Myocyte (in vitro differentiated cells): Measurements from ENCODE around the gene NSD1. TPM values are rescaled to one million over a fixed set of nuclear protein-coding genes. Genes with fewer than 3 reads are reported as not detected.
"Not testable (repeated sequence)": the region's sequence is repeated elsewhere in the genome, so short reads cannot be mapped to it uniquely, and the experiment has no call there.

Experiments used
- DNase-seq: peaks from one replicate; pipeline ENCODE4 v3.0.0-alpha.2; 2012; ENCODE audit warnings: low read depth
- total RNA-seq: library from RNA; depleted of rRNA; stranded (reverse); fragments of >200 nt; gene quantifications from 2 replicates; pipeline ENCODE4 v1.2.3, GENCODE V29; 2014

NSD1 gene
- total RNA-seq, 1 donor from 2014 or later = 37.0 TPM

DNA sequence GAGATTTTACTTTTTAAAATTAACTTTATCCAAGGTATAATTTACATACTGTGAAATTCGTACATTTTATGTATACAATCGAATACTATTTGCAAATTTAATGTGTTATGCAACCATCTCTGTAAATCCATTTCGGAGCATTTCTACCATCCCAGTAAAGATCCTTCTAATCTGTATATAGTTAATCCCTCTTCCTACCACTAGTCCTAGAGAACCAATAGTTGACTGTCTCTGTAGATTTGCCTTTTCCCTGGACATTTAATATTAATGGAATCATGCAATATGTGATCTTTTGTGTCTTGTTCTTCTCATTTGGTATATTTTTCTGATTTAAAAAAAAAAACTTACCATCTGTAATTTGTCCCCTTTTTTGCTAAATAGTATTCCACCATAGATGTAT is 95.2 kb downstream of the NSD1 start:
- DNase-seq = no peak

DNA sequence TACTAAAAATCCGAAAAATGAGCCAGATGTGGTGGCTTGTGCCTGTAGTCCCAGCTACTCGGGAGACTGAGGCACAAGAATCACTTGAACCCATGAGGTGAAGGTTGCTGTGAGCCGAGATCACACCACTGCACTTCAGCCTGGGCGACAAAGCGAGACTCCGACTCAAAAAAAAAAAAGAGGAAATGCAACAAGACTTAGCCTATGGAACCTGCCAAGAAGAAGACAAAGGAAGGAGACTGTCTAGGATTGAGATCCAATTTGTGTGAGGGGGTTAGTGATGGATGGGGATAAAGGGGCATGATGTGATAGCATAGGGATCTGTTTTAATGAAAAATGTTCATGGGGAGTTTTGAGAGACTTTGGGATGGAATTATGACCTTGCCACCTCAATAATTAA is 97.1 kb downstream of the NSD1 start:
- no peak for DNase-seq

DNA sequence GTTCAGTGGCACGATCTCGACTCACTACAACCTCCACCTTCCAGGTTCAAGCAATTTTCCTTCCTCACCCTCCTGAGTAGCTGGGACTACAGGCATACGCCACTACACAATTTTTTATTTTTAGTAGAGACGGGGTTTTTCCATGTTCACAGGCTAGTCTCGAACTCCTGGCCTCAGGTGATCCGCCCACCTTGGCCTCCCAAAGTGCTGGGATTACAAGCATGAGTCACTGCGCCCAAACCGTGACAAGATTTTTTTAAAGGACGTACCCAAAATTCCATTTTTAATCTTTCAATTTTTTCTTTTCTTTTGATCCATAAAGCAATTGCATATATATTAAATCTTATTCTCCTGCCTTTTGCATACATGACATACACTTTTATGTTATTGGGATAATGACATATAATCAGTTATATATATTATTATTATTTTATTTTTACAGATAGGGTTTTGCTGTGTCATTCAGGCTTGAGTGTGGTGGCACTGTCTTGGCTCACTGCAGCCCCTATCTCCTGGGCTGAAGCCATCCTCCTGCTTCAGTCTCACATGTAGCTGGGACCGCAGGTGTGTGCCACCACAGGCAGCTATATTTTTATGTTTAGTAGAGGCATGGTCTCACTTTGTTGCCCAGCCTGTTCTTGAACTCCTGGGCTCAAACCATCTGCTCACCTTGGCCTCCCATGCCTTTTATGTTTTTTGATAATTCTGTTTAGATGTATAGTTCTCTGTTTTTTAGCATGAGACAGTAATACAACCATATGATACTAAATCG is 98.1 kb downstream of the NSD1 start:
- DNase-seq = no peak

DNA sequence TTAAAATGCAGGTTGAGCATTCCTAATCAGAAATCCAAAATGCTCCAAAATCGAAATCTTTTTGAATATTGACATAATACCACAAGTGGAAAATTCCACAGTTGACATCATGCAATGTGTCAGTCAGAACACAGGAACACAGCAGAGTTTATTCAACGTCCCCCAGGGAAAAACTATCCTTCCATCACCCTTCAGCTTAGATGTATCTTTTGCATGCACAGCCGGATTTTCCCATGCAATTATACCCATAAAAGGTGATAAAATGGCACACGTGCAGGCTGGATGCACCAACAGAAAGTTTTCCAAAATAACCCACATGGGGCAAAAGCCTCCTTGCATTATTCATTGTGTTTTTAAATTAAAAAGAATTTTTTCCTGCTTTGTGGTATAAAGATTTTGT is 98.8 kb downstream of the NSD1 start:
- DNase-seq = peak; percentile 20

DNA sequence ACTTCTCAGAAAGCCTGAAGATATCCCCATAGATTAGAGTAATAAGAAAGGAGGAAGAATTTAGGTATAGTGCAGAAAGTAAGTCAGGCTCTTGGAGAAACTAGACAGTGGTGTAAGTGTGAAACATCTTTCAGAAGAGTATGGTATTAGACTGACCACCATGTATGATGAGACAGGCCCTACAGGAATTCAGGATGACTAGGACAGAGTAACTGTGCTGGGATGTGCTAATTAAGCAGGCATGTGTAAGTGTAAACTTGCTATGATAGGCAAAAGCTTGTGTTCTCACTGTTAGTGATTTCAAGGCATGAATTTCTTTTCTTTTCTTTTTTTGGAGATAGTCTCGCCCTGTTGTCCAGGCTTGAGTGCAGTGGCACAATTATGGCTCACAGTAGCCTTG is 99.2 kb downstream of the NSD1 start:
- peak; percentile 42 for DNase-seq

DNA sequence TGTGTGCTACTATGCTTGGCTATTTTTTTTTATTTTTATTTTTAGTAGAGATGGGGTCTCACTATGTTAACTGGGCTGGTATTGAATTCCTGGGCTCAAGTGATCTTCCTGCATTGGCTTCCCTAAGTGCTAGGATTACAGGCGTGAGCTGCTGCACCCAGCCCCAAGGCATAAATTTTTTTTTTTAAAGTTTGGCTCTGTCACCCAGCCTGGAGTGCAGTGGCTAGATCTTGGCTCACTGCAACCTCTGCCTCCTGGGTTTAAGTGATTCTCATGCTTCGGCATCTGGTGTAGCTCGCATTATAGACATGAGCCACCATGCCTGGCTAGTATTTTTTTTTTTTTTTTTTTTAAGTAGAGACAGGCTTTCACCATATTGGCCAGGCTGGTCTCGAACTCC is 99.6 kb downstream of the NSD1 start:
- peak; percentile 26 for DNase-seq

DNA sequence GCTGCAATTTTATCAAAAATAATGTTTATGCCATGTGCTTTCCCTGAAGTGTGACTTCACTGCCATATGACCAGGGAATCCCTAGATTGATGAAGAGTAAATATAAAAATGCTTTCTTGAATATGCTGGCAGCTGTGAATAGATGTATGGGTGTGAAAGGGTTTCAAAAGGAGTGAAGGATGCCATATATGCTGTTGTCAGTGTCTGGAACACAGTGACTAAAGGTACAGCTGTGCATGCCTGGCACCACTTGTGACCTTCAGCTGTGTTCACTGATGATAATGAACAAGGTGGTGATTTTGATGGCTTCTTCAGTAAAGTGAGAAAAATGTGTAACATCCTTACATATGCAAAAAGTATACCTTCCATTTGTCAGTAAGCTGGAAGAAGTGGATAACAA is 100.2 kb downstream of the NSD1 start:
- no peak for DNase-seq

DNA sequence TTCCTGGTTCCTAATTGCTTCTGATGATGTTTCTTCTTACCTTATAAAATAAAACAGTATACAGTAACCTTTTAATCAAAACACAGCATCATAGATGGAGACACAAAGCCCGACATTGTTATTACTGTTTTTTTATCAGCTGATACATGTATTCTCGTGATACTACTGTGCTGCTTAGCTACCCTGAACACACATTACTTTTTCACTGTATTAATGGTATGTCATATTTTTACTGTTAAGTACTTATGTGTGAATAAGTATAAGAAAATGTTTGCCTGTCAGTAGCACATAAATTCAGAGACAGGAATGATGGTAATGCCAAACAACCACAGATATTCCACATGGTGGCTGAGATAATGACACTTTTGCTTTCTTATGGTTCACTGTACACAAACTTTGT is 101.3 kb downstream of the NSD1 start:
- no peak for DNase-seq

DNA sequence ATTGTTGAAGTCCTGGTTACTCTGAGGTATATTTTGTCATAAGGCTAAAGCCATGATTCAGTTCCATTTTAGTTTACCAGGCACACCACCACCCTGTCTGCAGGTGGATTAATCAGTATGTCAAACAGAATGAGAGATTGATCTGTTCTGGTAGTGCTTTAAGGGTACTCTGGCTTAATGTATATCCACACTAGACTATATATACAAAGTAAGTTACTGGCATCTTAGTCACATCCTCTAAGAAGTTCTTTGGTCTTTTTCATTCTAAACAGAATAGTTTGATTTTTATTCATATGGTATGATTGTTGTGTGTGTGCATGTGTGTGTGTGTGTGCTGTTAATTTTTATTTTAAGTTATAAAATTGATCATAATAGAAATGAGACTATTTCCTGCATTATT is 108.2 kb downstream of the NSD1 start:
- DNase-seq = no peak

DNA sequence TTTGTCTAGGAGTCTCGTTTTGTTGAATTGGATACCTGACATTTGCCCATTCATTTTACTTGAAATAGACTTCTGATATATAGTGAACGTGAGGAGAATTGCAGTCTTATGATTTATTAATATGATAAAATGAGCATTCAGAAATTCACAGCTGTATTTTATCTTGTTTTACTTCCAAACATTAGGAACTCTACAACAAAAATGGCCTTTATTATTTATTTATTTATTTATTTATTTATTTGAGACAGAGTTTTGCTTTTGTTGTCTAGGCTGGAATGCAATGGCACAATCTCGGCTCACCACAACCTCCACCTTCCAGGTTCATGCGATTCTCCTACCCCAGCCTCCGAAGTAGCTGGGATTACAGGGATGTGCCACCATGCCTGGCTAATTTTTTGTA is 108.7 kb downstream of the NSD1 start:
- DNase-seq = no peak

DNA sequence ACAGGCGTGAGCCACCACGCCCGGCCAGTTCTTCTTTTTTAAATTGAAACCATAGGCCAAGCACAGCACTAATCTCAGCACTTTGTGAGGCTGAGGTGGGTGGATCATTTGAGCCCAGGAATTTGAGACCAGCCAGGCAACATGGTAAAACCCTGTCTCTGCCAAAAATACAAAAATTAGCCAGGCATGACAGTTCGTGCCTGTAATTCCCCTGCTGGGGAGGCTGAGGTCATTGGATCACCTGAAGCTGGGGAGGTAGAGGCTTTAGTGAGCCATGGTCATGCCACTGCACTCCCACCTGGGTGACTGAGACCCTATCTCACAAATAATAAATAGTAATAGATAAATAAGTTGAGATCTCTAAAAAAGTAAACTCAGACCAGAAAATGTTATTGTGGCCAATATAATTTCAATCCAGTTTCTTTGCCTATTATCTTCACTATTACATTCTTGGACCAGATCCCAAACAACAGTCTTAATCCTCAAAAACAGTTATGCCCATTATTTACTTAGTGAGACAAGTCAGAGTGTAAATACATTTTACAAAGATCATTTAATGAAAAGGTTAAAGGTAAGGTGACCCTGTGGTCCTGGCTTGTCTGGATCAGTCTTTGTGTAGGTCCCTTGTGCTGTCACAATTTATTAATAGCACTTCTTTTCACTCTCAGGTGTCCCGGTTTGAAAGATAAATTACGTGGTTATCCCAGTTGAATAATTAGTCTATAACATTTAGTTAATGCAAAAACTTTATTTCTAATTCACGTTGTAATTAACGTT is 116.4 kb downstream of the NSD1 start:
- DNase-seq = no peak

DNA sequence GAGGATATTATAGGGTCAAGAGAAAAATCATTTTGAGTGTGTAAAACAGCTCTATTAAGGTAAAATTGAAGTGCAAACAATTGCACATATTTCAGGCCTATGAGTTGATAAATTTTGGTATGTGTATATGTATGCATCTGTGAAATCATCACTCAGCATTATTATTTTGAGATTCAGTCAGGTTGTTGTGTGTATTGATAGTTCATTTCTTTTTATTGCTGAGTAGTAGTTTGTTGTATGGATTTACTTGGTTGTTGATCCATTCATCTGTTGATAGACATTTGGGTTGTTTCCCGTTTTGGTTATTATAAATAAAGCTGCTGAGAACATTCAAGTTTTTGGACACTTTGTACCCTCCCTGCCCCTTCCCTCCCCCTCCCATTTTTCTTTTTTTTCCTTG is 119.7 kb downstream of the NSD1 start:
- DNase-seq = no peak

DNA sequence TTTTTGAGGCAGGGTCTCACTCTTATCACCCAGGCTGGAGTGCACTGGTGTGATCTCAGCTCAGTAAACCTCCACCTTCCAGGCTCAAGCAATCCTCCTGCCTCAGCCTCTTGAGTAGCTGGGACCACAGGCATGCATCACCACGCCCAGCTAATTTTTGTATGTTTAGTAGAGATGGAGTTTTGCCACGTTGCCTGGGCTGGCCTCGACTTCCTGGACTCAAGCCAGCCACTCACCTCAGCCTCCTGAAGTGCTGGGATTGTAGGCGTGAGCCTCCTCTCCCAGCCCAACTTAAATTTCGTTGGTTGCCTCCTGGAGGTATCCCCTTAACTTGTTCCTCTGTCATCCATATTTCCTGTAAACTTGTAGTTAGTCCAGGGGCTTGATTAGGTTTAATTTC is 122.7 kb downstream of the NSD1 start:
- DNase-seq = no peak

DNA sequence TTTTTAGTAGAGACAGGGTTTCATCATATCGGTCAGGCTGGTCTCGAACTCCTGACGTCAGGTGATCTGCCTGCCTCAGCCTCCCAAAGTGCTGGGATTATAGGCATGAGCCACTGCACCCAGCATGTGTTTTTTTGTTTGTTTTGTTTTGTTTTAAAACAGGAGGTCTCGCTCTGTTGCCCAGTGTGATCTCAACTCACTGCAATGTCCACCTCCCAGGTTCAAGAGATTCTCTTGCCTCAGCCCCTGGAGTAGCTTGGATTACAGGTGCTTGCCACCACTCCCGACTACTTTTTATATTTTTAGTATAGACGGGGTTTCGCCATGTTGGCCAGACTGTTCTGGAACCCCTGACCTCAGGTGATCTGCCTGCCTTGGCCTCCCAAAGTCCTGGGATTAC is 125.1 kb downstream of the NSD1 start:
- DNase-seq = not testable (repeated sequence)

DNA sequence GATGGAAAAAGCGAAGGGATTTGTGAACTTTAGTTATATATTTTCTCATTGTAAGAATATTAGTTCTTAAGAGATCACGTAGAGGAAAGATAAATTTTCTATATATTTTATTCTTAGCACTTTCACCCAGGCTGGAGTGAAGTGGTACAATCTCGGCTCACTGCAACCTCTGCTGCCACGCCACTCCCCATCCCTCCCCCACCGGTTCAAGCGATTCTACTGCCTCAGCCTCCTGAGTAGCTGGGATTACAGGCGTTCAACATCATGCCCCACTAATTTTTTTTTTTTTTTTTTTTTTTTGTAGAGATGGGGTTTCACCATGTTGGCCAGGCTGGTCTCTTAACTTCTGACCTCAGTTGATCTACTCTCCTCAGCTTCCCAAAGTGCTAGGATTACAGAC is 127.4 kb downstream of the NSD1 start:
- DNase-seq = no peak

DNA sequence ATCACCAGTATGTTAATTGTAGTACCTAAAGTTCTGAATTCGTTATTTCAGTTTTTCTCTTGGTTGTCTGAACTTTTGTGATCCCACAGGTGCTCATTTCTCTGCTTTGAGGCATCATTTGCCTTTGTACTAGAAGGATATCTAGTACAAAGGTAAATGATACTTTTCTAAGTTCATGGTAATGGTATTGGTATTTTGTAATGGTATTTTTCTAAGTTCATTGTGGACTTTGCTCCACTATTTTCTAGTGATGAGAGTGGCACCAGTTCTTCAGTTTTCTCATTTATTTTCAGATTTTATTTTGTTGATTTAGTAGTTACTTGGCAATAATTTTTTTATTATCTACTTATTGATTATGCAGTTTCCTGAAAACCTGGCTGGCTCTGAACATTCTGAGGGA is 127.9 kb downstream of the NSD1 start:
- DNase-seq = no peak

DNA sequence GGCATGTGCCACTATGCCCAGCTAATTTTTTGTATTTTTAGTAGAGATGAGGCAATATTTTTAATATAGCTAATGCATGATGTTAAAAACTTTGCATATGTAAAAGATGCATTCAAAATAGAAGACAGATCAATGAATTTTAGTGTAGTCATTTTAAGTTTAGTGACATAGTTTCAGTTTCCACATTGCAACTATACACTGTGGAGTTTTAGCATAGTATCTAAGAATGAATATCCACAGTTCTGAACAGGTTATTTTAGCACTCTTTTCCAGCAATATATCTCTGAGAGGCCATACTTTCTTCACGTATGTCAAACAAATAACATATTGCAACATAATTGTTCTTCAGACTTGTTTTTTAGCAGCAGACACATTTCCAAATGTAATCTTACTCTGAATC is 130.6 kb downstream of the NSD1 start:
- DNase-seq = no peak

DNA sequence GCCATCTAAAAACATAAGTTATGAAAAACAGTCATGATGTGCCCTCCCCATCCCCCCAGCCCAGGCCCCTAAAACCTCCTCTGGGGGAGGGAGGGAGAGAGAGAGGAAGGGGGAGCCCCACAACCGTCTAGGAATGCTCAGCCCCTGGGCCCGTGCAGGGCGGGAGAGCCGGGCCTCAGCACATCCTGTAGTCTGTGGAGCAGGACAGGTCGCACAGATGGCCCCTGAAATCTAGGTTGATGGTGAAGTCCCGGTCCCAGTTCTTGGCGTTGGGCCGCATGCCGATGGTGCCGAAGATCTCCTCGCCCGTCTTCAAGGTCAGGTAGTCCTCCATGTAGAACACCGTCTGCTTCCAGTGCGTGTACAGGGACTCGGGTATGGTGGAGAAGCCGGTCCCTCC is 131.8 kb downstream of the NSD1 start:
- no peak for DNase-seq

DNA sequence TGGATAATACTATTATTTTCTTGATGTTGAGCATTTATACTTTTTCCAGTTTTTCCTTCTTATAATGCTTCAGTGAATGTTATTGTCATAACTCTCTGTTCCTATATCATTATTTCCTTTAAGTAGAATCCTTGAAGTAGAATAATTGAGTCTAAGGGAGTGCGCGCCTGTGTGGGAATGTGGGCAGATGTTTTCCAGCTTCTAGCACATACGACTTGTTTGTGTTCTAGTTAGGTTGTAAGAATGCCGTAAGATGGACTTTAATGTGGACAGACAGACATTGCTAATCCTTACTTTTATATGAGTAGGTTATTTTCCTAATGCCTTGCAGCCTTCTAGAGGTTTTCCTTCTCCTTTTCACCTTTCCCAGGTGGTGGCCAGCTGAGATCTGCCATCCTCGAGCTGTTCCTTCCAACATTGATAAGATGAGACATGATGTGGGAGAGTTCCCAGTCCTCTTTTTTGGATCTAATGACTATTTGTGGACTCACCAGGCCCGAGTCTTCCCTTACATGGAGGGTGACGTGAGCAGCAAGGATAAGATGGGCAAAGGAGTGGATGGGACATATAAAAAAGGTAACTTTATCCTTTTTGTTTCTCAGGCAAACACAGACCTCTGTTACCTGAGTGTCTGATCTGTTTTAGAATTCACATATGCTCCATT is 135.8 kb downstream of the NSD1 start:
- no peak for DNase-seq

DNA sequence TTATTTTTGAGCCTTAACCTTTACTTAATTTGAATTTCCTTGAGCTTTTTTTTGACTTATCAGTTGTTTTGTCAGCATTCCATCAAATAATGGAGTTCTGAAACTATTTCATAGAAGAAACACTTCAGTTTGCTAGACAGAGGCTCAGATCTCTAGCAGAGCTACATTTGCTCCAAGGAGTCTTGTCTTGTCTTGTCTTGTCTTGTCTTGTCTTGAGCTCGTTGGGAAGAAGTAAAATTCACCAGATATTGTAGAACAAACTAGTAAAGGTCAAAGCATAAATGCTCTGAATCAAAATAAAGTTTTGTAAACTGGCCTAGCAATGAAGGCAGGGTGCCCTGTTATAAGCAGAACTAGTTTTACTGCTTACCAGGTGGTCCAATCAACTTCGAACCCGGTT is 136.4 kb downstream of the NSD1 start:
- no peak for DNase-seq

DNA sequence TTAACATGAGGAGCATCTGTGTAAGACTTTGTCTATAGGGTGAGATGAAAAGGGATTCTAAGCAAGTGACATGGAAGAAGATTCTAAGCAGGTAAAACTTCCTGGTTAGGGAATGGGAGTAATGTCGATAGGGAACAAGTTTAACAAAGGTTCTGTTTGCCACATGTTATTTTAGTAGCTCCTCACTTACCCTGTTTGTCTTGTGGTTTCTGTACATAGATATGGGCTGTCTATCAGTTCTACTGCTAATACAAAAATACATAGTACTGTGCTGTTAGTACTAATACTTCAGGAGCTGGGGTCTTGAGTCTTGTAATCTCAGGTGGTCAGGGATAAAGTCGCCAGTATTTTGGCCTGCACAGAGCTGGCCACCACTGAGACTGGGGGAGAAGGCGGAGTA is 137.1 kb downstream of the NSD1 start:
- DNase-seq = no peak

DNA sequence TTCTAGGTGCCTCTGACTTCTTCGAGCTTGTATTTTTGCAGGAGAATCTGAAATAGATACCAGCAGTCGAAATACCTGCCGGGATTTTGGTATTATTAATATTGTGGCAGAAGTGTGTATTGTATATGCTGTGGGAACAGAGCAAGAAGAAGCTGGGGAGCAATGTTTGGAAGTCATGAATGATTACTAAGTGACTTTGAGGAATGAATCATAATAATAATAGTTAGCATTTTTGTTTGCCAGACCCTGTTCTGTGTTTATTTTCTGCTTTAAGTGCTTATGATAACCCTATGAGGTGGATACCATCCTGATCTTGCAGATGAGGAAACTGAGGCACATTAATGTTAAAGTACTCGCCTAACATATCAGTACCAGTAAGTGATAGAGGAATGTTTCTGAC is 137.5 kb downstream of the NSD1 start:
- no peak for DNase-seq
